HG02759 (cell line): ENCODE measurements around the gene ZEB2.
A peak's percentile ranks its signal among the peaks of the same experiment; 100 is the strongest.

Experiments used
- ATAC-seq: cut with Tn5 transposase; IDR thresholded peaks from one replicate; pipeline ENCODE4 v1.9.1; 2021; ENCODE audit warnings: mild to moderate bottlenecking, moderate library complexity; ENCODE audit not compliant: unreplicated experiment

ZEB2 gene

DNA sequence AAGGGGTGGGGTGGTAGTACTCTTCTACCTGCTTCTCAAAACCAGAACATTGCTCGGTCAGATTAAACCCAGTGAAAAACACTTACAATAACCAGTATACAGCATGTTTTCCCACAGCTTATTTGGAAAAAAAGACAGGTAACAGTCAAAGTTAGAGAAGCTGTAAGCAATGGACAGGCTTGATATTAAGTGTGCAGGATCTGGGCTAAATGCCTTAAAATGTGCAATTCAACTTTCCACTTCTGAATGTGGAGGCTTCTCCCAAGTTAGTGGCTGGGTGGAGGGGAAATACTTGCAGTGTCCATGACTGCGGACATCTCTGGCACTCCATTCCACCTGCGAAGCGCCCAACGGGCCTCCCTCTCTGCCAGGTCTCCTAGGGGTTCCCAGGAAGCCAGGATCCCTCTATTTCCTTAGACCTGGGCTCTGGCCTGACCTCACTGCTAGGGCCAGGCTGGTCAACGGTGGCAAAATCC is 5.3 kb downstream of the ZEB2 start:
- ATAC-seq, result no peak

GRCh38 chr2:144513388-144514101 is 6.4 kb downstream of the ZEB2 start:
- no peak for ATAC-seq

DNA sequence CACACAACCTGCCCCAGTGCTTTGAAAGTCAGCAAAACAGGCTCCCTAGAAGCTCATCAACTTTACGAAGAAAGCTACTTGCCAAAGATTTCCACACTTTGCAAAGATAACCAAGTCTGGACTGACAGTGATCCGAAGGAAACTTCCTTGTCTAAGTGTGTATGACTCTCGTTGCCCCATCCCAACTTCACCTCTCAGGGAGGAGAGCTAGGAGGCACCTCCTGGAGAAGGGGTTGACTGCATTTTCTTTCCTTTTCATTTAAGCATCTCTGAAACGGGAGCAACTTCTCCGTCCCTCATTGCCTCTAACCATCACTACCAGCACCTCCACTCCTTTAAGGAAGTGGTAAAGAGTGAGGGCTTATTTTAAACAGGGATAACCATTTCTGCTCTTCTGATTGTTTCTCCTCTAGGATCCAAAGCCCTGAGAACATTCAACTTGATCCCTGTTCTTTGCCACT is 7.0 kb downstream of the ZEB2 start:
- no peak for ATAC-seq

DNA sequence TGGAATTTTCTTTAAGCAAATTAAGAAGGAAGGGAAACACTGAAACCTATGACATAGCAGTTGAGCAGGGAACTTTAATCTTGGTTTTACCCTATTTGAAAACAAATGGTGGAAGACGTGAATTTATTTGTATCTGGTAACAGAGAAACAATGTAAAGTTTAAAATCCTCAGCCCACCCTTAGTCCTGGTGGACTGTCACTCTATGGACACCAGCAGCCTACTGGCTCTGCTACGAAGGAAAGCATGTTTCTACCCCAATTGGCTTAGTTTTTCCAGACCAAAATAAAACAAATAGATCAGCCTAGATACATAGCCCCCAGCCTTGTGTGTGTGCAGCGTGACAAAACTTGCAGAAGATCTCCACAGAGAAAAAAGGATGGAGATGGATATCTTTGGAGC is 7.4 kb downstream of the ZEB2 start:
- no peak for ATAC-seq

DNA sequence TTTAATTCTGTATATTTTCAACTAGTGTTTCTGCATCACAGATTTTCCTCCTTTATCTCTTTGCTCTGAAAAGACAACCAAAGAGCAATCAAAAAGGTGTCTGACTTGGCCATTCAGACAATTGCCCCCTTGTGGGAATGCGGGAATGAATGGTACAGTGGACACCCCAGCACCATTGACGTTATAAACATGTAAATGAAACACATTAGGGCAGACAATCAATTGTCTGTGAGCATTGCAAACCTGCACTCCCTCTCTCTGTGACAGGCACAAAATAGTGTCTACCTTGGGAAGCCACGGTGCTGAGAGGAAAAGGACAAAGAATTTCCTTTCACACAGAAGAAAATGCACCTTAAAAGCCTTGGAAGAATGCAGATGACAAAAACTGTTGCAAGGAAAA is 8.0 kb downstream of the ZEB2 start:
- ATAC-seq, result no peak

- no peak for ATAC-seq
Measured at GRCh38 chr2:144511226-144511810, 8.6 kb downstream of the ZEB2 start.

GRCh38 chr2:144510294-144510991 is 9.5 kb downstream of the ZEB2 start:
- peak; percentile 69 for ATAC-seq

- no peak for ATAC-seq
Measured at GRCh38 chr2:144509879-144510221, 10.1 kb downstream of the ZEB2 start.

DNA sequence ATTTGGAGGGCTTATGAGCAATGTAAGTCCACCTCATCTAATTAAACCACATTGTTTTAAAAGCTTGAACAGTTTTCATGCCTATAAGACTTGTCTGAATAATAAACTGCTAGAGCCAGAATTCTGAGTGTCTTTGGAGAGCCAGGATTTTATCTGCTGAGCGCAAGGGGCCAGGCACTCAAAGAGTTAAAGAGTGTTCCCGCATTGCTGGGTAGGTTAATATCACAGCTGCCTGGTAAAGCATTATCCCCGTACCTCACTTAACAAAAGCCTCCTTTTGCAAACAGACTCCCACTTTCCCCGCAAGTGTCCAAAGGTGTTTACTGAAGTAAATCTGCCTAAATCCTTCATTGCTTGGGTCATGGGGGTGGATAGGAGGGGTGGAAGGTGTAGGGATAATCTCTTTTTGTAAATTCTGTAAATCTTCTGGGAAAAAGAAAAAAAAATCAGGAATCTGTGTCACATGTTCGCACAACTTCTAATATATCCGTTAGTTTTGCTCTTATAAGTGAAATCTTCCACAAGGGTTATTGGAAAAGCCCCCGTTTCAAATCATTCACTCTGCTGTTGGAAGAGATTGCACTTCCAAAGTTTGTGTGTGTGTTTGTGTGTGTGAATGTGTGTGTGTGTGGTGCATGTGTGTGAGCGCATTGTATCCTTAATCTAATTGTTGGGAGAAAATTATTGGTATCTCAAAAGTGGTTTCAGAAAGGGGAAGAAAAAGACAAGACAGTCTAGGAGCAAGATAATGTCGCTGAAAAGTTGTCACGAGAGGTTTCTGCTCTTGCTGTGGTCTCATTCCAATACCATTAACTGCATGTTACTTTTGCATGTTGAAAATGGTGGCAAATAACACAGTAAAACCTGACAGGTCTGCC is 10.7 kb downstream of the ZEB2 start:
- ATAC-seq, result no peak

- no peak for ATAC-seq
Measured at GRCh38 chr2:144508172-144508851, 11.6 kb downstream of the ZEB2 start.

DNA sequence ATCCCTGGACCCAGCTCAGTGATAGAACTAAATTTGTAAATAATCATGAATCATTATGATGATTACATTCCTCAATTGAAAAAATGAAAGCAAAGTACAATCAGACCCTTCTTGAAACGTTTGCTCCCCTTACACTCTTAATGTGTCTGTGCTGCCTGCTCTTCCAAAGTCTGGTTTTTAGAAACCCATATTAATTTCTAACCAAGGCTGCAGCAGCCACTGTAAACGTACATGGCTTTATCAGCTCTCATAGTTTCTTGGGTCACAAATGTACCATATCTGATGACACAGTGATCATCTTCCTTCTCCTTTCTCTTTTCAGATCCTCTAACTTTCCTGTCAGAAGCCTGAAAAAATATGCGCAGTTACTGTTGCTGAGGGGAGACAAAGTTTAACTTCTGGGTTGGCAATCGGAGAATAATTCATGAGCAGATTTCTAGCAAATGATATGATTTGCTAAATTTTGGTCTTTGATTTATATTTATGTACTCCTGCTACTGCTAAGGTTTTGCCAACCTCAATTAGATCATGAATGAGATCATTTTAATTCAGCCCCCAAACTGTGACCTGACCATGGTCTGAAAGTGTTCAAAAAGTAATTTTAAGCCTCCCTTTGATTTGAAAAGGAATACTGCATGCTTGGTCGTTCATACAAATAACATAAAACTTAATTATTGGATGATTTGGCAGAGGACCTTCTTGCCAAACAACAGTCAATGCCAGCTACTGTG is 12.3 kb downstream of the ZEB2 start:
- no peak for ATAC-seq

DNA sequence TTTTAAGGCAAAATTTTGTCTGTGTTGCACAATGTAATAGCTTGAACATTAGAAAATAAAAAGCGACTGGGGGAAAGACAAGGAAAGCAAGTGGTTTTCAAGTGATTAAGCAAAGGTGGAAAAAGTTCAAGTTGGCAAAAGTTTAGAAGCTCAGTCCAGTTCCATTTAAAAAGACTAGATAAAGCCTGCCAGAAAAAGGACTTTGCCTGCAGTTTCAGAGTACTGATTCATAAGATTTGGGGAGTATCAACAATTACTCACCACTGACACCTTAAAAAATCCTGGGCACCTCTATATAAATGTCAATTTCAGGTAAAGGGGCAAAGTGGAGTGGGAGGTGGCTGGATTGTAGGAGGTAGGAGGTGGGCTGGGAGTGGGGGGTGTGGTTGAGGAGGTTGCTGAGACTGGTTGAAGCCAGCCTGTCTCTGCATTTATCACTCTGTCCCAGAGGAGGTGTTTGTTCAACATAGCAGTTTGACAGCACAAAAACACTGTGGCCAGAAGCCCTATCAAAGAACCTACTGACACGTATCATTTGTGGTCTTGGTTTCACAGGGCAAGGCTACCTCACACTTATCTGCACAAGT is 14.6 kb downstream of the ZEB2 start:
- no peak for ATAC-seq

DNA sequence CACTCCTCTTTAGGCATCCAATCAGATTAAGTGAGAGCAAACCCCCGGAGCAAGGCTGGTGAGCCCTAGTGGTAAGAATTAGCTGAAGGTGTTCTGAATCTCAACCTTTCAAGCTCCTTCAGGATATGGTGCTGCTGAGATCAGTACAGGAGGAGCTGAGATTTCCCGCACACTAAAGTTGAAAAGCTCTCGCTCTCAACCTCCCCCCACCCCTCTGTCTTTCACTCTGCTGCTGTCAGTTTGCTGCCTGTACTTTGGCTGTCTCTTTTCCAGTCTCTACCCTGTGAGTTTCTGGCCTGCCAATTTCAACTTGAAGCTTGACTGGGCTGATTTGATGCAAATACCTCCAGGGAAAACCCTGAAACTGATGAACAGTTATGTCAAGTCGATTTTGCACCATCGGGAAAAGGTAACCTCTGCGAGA is 15.7 kb downstream of the ZEB2 start:
- ATAC-seq, result no peak

DNA sequence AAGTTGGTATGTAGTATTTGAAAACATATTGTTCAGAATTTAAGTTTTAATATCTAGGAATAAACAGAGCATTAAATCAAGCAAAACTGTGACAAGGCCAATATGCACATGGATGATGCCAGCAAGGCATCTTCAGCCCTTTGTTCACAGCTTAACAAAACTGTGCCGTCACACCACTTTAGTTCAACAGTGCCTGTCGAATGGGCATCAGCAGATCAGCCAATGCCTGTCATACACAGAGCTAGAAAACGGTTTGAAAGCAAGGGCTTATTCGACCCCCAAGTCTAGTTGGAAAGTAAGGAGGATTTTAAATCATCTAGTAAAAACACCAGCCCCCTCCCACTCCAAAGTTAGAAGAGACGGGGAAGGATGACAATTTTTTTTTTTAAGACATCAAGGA is 16.7 kb downstream of the ZEB2 start:
- ATAC-seq, result no peak

DNA sequence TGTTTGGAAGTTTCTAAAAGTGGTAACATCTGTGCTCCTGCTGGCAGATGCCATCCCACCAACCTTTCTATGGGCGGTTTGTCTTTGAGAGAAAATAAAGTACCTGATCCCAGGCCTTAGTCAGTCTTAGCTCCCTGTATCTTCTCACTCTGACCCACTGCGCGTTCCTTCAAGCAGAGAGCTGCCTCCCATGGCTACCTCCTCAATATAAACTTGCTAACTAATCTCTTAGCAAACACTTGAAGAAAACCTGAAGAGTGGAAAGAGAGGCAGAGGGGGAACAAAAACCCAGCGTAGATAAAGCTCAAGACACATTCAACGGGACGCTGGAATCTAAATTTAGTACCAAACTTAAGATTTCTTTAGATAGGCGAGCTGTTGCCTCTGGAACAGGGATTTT is 17.6 kb downstream of the ZEB2 start:
- ATAC-seq, result no peak

DNA sequence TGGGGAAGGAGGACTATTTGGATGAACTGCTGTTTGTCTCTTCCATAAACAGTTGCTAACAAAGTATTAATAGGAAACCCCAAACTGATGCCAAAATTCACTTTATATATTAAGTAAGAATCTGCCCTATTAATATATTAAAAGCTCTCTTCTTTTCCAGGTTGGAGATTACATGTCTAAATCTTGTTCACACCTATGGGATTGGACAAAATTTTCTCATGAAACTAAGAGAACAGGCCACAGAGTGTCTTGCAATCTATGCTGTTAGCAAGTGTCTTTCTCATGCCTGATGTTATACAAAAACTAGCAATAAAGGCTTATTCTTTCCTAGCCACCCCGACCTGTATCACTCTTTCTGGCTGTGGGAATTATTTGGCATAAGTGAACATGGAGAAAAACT is 18.3 kb downstream of the ZEB2 start:
- no peak for ATAC-seq

- no peak for ATAC-seq
Measured at GRCh38 chr2:144501118-144501517, 18.8 kb downstream of the ZEB2 start.

GRCh38 chr2:144500563-144500962 is 19.4 kb downstream of the ZEB2 start:
- no peak for ATAC-seq

GRCh38 chr2:144498277-144498676 is 21.6 kb downstream of the ZEB2 start:
- no peak for ATAC-seq
